Vagina (tissue), 2 donors: Measurements from ENCODE around the gene PRKAG2.

Experiments used
- CTCF ChIP-seq, 3 experiments: fragments of 450-650 bp in 2 of 3; fragments of 200-600 bp in 1 of 3; sonication (generic) in 1 of 3; IDR thresholded peaks; one replicate each; pipeline ENCODE4 v1.5.1; 2017 to 2019; ENCODE audit warnings: antibody characterized with exemption in 3 of 3, mild to moderate bottlenecking in 2 of 3, moderate library complexity in 2 of 3
- POLR2A ChIP-seq, 2 donors: fragments of 450-650 bp; IDR thresholded peaks; one replicate each; pipeline ENCODE4 v1.6.1; 2017; ENCODE audit warnings: antibody characterized with exemption in 2 of 2, mild to moderate bottlenecking in 2 of 2, moderate library complexity in 2 of 2

- no peak for TF ChIP-seq CTCF (IDR thresholded peaks at IDR 0.05)
- TF ChIP-seq POLR2A (IDR thresholded peaks at IDR 0.05): no peak
These were observed 13.6 kb upstream of the PRKAG2 start for GRCh38 chr7:151890355-151891004.
